Esophagus (tissue), 2 donors: ENCODE results near the gene DISC1. TPM values are rescaled to one million over a fixed set of nuclear protein-coding genes. Genes with fewer than 3 reads are reported as not detected.
"Not testable (repeated sequence)": the region's sequence is repeated elsewhere in the genome, so short reads cannot be mapped to it uniquely, and the experiment has no call there.

Experiments used
- H3K27ac ChIP-seq, 2 donors: one replicate each; pipeline ENCODE4 v1.5.1; 2013; ENCODE audit warnings: low read depth in 2 of 2, mild to moderate bottlenecking in 2 of 2, inconsistent platforms in 1 of 2, low read length in 1 of 2, moderate library complexity in 1 of 2
- H3K27me3 ChIP-seq, 2 donors: one replicate each; pipeline ENCODE4 v1.6.1; 2013; ENCODE audit warnings: low read length in 2 of 2, control low read depth in 1 of 2, mild to moderate bottlenecking in 1 of 2; ENCODE audit not compliant: insufficient read depth in 2 of 2, control insufficient read depth in 1 of 2
- H3K36me3 ChIP-seq, 2 donors: one replicate each; pipeline ENCODE4 v1.6.1; 2013; ENCODE audit warnings: low read length in 1 of 2; ENCODE audit not compliant: control insufficient read depth in 2 of 2, insufficient read depth in 2 of 2
- H3K4me1 ChIP-seq, 2 donors: one replicate each; pipeline ENCODE4 v1.6.1; 2013; ENCODE audit warnings: low read length in 1 of 2; ENCODE audit not compliant: control insufficient read depth in 2 of 2, insufficient read depth in 2 of 2
- H3K4me3 ChIP-seq, 2 donors: one replicate each; pipeline ENCODE4 v1.5.1; 2013; ENCODE audit warnings: low read length in 2 of 2, mild to moderate bottlenecking in 2 of 2, low read depth in 1 of 2, moderate library complexity in 1 of 2
- H3K9me3 ChIP-seq, 2 donors: one replicate each; pipeline ENCODE4 v1.6.1; 2013; ENCODE audit warnings: mild to moderate bottlenecking in 2 of 2, low read depth in 1 of 2, low read length in 1 of 2, moderate library complexity in 1 of 2; ENCODE audit not compliant: control insufficient read depth in 2 of 2, insufficient read depth in 1 of 2
- WGBS, 2 donors: extraction: QIAGEN DNeasy Blood & Tissue Kit; methylation state at CpG; one replicate each; pipeline ENCODE4 v1.1.7; 2013; 5-methylcytosine and 5-hydroxymethylcytosine counted together
- polyA plus RNA-seq, 2 donors: library from polyadenylated mRNA; stranded (reverse); fragments of 200-250 nt; gene quantifications; one replicate each; pipeline ENCODE4 v1.2.3, GENCODE V29; 2013
- donor health status: healthy with polysubstance abuse.
- donor health status: Bipolar disorder and iron deficiency.

Gene DISC1
- polyA plus RNA-seq, 2 donors, result 0.41 to 0.79 TPM

DNA sequence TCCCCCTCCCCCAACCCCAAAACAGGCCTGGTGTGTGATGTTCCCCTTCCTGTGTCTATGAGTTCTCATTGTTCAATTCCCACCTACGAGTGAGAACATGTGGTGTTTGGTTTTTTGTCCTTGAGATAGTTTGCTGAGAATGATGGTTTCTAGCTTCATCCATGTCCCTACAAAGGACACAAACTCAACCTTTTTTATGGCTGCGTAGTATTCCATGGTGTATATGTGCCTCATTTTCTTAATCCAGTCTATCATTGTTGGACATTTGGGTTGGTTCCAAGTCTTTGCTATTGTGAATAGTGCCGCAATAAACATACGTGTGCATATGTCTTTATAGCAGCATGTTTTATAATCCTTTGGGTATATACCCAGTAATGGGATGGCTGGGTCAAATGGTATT lies 102.4 kb downstream of the DISC1 start:
- WGBS, 2 donors, result 91 to 100% methylated on average over 2 to 4 of the region's 4 CpGs
- H3K36me3 ChIP-seq, H3K27ac ChIP-seq, H3K9me3 ChIP-seq, H3K4me3 ChIP-seq, H3K27me3 ChIP-seq, H3K4me1 ChIP-seq: not testable (repeated sequence)

DNA sequence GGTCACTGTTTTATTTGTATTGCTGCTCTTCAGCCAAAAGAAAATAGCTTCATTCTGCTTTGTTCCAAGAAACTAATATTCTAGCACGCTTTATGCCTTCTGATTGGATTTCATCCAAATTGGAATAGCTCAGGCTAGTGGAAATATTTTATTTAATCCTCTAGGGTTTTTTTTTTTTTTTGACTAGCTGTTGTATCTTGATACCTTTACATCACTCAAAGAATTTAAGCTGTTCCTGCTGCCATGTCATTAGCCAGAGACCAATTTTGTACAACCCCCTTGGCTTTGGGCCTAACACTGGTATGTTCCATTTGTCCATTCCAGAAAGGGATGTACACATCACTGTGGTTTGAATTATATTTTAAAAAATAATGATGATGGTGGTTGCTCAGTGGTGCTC lies 103.0 kb downstream of the DISC1 start:
- no peaks in the 10 kb centered on the region for H3K36me3 ChIP-seq
- H3K27me3 ChIP-seq, result no peaks in the 10 kb centered on the region
- WGBS, 2 donors, result 0 to 3% methylated on average over 1 of the region's 1 CpG
- H3K27ac ChIP-seq, result no peak overlapping the region
- H3K9me3 ChIP-seq, result no peaks in the 10 kb centered on the region
- no peak overlapping the region for H3K4me3 ChIP-seq
- H3K4me1 ChIP-seq, result peaks cover 0 to 2% of the 10 kb centered on the region in 2 donors

DNA sequence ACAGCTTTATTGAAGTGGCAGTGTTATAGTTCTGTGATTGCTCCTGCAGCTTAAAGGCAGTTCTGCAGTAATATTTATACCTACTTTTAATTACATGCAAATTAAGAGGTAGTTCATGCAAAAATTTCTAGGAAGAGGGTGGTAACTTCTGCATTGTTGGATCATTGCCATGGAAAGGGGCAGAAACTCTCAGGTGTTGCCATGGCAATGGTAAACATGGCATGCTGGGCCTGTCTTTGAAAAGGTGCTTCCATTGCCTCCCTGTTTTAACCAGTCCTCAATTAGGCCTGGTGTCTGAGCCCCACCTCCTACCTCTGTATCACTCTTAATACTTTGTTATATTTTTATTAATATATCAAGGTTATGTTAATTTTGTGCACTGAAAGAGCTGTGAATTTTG lies 104.7 kb downstream of the DISC1 start:
- Histone ChIP-seq H3K4me3 (no peak overlapping the region), H3K9me3 (no peaks in the 10 kb centered on the region), H3K4me1 (no peaks in the 10 kb centered on the region), H3K27me3 (no peaks in the 10 kb centered on the region), H3K27ac (no peak overlapping the region), H3K36me3 (no peaks in the 10 kb centered on the region)

DNA sequence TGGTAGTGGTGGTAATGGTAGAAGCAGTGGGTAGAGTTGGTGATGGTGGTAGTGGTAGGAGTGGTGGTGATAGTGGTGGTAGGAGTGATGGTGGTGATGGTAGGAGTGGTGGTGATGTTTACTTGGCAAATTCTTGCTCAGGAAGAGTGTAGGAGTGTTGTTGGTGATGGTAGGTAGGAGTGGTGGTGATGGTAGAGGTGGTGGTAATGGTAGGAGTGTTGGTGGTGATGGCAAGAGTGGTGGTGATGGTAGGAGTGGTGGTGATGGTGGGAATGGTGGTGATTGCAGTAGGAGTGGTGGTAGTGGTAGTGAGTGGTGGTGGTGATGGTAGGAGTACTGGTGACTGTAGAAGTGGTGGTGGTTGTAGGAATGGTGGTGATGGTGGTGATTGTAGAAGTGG lies 106.5 kb downstream of the DISC1 start:
- Histone ChIP-seq H3K9me3 (no peaks in the 10 kb centered on the region), H3K27ac (no peak overlapping the region), H3K27me3 (no peaks in the 10 kb centered on the region), H3K4me3 (no peak overlapping the region), H3K36me3 (no peaks in the 10 kb centered on the region), H3K4me1 (no peaks in the 10 kb centered on the region)

DNA sequence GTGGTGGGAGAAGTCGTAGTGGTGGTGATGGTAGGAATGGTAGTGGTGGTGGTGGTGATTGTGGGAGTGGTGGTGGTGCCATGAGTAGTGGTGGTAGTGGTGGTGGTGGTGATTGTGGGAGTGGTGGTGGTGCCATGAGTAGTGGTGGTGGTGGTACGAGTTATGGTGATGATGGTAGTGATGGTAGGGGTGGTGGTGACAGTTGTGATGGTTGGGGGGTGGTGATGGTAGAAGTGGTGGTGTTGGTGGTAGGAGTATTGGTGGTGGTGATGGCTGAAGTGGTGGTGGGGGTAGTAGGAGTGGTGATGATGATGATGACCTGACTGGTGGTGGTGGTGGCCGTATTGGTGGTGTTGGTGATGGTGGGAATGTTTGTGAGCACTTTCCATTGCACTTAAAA lies 107.1 kb downstream of the DISC1 start:
- H3K9me3 ChIP-seq, result no peaks in the 10 kb centered on the region
- no peaks in the 10 kb centered on the region for H3K36me3 ChIP-seq
- no peak overlapping the region for H3K4me3 ChIP-seq
- 93 to 98% methylated on average over 3 of the region's 3 CpGs for WGBS, 2 donors
- no peak overlapping the region for H3K27ac ChIP-seq
- no peaks in the 10 kb centered on the region for H3K4me1 ChIP-seq
- no peaks in the 10 kb centered on the region for H3K27me3 ChIP-seq

DNA sequence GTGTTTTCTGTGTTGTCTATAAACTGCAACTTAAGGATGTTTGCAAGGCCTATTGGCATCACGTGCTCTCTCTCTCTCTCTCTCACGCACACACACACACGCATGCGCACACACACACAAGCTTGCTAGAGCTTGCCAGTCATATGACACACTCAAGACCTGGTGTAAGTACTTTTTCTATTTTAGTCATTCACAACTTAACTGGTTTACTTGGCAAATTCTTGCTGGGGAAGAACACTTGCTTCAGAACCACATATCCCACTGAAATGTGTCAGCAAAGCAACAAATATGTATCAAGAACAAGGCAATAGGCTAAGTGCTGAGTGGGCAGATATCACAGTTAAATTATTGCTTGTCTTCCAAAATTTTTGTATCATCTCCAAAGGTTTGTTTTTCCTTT lies 107.8 kb downstream of the DISC1 start:
- WGBS, 2 donors, result 88 to 90% methylated on average over 4 of the region's 4 CpGs
- no peak overlapping the region for H3K27ac ChIP-seq
- H3K27me3 ChIP-seq, result no peaks in the 10 kb centered on the region
- H3K4me3 ChIP-seq, result no peak overlapping the region
- no peaks in the 10 kb centered on the region for H3K9me3 ChIP-seq
- H3K36me3 ChIP-seq, result no peaks in the 10 kb centered on the region
- no peaks in the 10 kb centered on the region for H3K4me1 ChIP-seq

DNA sequence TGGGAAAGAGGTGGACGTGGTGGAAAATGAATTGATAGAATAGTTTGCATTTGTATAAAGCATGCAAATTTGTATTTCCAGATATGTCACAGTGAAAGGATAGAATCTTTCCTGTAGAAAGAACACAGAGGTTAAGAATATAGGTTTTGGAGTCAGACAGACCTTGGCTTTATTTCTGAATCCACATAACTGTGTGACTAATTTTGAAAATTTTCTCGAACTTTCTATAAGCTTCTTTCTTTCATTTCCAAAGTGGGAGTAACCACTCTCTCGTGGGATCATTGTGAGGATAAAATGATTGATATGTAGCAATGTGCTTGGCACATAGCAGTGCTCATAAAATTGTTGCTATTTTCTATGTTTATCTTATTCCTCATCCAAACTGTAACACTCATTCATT lies 108.8 kb downstream of the DISC1 start:
- Histone ChIP-seq H3K27me3 (no peaks in the 10 kb centered on the region), H3K36me3 (no peaks in the 10 kb centered on the region), H3K4me3 (no peak overlapping the region), H3K27ac (no peak overlapping the region), H3K4me1 (no peaks in the 10 kb centered on the region), H3K9me3 (no peaks in the 10 kb centered on the region)
- 70 to 71% methylated on average over 3 of the region's 3 CpGs for WGBS, 2 donors

DNA sequence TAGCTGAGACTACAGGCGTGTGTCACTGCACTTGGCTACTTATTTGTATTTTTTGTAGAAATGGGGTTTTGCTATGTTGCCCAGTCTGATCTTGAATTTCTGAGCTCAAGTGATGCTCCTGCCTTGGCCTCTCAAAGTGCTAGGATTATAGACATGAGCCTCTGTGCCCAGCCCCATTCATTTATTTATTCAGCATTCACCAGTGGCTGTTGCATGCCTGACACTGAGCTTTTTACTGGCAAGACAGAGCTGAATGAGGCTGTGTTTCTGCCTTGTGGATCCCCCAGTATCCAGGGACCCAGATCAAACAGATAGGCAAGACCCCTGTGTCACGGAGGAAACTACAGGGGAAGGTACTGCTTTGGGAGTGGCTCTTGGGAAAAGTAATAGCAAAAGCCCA lies 109.4 kb downstream of the DISC1 start:
- Histone ChIP-seq H3K27ac (no peak overlapping the region), H3K9me3 (no peaks in the 10 kb centered on the region), H3K4me1 (no peaks in the 10 kb centered on the region), H3K27me3 (no peaks in the 10 kb centered on the region), H3K36me3 (no peaks in the 10 kb centered on the region), H3K4me3 (no peak overlapping the region)
- WGBS, 2 donors, result 91 to 96% methylated on average over 2 of the region's 2 CpGs

DNA sequence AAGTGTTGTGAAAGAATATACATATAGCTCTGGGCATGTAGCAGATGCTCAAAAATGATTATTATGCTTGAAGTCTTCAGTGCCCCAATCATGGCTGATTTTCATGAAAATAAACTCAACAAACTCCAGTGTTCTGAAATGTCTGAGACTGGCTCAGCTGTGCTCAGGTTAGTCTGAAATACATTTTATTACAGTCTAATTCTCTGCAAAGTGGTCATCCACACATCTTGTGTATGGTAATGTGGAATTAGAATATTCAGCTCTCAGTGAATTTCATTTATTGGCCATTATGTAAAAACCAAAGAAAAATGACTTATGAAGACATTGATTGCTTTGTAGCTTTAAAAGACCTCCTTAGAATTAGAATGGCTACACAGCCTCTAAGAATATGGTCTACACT lies 109.9 kb downstream of the DISC1 start:
- Histone ChIP-seq H3K27me3 (no peaks in the 10 kb centered on the region), H3K27ac (no peak overlapping the region), H3K36me3 (no peaks in the 10 kb centered on the region), H3K9me3 (no peaks in the 10 kb centered on the region), H3K4me3 (no peak overlapping the region), H3K4me1 (no peaks in the 10 kb centered on the region)

DNA sequence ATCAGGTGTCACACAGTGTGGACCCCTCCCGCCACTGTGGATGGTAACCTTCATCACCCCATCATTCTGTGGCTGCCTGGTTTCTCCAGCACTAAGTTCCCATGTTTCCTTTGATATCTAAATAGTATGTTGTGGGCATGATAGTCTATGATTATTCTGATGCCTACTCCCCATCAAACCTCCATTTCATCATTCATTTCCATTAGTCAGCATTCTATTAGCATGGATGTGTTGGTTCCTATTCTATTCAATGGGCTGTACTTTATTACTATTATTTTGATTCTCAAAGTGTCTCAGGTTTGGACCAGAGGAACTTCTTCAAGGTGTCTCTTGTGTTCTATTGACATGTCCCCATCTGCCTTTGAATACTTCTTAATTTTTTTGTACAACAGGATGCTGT lies 112.0 kb downstream of the DISC1 start:
- 93 to 100% methylated on average over 1 of the region's 1 CpG for WGBS, 2 donors
- Histone ChIP-seq H3K4me3 (no peak overlapping the region), H3K36me3 (no peaks in the 10 kb centered on the region), H3K4me1 (no peaks in the 10 kb centered on the region), H3K27ac (no peak overlapping the region), H3K9me3 (no peaks in the 10 kb centered on the region), H3K27me3 (no peaks in the 10 kb centered on the region)
